Right ventricle myocardium inferior (tissue), 1 donor: ENCODE results near the gene MLEC. TPM values are rescaled to one million over a fixed set of nuclear protein-coding genes. Genes with fewer than 3 reads are reported as not detected.

Experiments used
- ATAC-seq: fragments of 200-7000 bp; cut with Tn5 transposase; one replicate; pipeline ENCODE4 v1.9.1; 2020; ENCODE audit warnings: mild to moderate bottlenecking, moderate library complexity
- DNase-seq: peaks from one replicate; pipeline ENCODE4 v3.0.0; 2021; ENCODE audit errors: missing footprints
- intact Hi-C: fragments of 100-400 bp; cut with DNase I; formaldehyde crosslinking; loops from one replicate; pipeline ENCODE4 v1.11.0; 2022
- total RNA-seq: library from RNA; stranded (reverse); fragmentation: NEBNext Ultra II Directional; extraction: Animal tissue kit (Norgen Biotek cat#: 25700); gene quantifications from one replicate; pipeline ENCODE4 v1.2.1, GENCODE V29; 2021
- donor health status: DM: no; HTN: yes; CAD: no; lungs with severe emphysema.

The MLEC gene
- total RNA-seq, 1 donor from 2014 or later = 128 TPM

DNA sequence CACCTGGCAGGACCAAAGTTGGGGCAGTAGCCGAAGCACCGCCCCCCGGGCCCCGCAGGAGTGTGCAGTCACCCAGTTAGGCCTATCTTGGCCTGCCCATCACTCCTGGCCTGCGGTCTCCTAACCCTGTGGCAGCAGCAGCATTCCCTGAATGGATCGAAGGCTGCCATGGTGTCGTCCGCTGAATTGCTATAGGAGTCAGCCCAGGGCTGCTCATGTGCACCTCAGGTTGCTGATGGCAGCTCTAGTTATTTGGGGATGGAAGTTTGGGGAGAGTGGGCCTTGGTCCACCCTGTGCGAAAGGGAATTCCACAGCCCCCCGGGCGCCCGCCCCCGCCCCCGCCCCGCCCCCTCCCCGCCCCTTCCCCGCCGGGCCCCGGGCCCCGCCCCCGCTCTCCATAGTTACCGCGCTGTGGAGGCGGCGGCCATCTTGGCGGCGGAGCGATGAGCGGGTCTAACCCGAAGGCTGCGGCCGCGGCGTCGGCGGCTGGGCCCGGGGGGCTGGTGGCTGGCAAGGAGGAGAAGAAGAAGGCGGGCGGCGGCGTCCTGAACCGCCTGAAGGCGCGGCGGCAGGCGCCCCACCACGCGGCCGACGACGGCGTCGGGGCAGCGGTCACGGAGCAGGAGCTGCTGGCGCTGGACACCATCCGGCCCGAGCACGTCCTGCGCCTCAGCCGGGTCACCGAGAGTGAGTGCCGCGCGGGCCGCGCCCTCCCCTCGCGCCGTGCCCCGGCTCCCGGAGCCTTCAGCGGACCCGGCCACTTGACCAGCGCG, 23.3 kb downstream of the MLEC start, which contains the start of gene UNC119B:
TSS of gene UNC119B (plus strand) at position 428 of the 774 bp plus-strand sequence. CDS start at position 445, 17 bp downstream.
- DNase-seq = peak; percentile 93
- ATAC-seq = peak; percentile 91
- intact Hi-C loops = no loop called here

DNA sequence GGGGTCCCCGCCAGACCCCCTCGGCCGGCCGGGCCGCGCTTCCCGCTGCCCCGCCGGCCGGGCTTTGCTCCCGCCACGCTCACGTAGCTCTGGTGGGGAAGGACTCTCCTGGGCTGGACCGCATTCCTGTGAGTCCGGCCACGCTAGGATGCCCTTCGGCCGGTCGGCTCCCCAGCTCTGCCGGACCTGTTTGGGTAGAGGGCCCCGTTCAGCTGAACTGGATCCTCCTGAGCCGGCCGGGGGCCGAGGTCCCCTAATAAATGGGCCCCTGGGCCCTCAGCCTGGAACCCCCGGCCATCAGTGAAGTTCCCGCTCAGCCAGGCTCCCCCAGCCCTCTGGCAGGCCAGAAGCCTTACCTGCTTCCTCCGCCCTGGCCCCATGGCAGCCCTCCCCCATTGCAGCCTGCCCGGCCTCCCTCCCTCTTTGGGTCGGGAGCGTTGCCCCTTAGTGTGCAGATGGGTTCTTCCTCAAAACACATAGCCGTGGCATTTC, 23.9 kb downstream of the MLEC start:
- DNase-seq (no peak), ATAC-seq (peak; percentile 6)
- intact Hi-C loops = no loop called here

DNA sequence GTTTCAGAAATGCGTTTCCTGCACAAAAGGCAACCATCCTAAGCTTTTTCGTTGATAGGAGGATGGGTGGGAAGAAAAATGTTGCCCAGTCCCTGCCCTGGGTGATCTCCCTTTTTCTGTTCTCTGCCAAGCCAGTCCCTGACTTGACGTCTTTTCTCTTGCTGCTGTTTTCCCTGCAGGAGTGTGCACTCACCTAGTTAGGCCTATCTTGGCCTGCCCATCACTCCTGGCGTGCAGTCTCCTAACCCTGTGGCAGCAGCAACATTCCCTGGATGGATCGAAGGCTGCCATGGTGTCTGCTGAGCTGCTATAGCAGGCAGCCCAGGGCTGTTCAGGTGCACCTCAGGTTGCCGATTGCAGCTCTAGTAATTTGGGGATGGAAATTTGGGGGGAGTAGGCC, 24.5 kb downstream of the MLEC start:
- ATAC-seq = no peak
- DNase-seq = no peak
- intact Hi-C loops = no loop called here

DNA sequence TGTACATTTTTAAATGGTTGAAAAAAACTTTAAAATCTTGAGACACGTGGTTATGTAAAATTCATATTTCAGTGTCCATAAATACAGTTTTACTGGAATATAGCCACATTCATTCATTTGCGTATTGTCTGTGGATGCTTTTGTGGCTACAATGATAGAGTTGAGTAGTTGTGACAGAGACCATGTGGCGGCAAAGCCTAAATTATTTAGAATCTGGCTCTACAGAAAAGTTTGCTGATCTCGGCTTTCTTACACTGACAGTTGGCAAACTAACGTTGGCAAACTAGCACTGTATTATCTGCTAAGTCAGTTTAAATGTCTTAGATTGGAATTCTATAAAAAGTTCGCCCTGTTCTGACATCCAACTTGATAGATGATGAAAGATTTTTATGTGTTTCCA, 25.7 kb downstream of the MLEC start:
- intact Hi-C loops = loop anchor here (1.0 to 2.0 kb wide), 2 partner anchors 65 to 130 kb away; no protein-coding TSS in a partner anchor
- ATAC-seq = no peak
- no peak for DNase-seq

DNA sequence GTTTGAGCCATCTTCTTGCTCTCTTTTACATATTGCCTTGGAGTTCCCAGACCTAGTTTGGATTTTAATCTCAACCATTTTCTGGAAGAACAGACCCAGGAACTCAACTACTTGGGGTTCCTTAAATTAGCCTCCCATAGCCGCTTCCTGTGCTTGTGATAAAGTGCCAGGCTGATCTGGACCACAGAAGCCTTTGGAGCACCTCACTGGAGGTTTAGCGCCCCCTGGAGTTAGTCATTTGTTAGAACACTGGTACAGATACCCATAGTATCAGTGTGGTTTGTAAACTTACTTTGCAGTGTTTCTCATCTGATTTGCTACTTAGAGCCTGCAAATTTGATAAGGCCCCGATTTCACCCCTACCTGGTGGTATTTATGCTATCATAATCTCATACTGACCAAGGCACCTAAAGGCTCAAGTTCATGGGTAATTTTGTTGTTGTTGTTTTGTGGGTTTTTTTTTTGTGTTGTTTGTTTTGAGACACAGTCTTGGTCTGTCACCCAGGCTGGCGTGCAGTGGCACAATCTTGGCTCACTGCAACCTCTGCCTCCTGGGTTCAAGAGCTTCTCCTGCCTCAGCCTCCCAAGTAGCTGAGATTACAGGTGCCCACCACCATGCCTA, 27.0 kb downstream of the MLEC start:
- peak; percentile 69 for ATAC-seq
- intact Hi-C loops = loop anchor here (1.0 to 2.0 kb wide), 2 partner anchors 67 to 131 kb away; no protein-coding TSS in a partner anchor
- no peak for DNase-seq

DNA sequence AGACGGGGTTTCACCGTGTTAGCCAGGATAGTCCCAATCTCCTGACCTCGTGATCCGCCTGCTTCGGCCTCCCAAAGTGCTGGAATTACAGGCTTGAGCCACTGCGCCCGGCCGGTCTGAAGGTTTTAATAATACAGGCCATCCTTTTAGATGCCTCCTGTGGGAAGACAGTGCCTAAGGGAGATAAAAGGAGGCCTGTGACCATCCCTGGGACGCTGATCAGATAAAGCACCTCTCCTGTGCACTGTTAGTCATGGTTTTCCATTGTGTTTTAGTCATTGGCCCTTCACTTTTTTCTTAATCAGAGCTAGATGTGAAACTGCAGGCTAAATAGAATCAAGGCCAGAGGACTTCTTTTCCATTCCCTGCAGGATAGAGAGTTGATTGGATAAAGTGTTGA, 31.1 kb downstream of the MLEC start:
- intact Hi-C loops = no loop called here
- no peak for ATAC-seq
- DNase-seq = no peak

DNA sequence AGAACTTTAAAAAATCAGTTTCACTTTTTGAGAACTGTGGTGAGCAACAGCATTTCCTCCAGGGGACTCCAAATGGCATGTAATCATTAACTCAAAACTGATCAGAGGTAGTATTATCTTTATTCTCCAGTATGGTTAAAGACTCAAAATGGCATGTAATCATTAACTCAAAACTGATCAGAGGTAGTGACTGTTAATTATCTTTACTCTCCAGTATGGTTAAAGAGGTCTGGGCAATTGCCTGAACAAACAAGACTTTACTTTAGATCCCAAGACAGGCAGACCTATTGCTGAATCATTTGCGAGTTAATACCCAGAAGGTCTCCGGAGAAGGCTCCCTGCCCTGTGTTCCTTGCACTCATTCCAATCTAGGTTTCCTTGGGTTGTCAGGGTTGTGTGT, 32.1 kb downstream of the MLEC start:
- no peak for ATAC-seq
- DNase-seq = no peak
- intact Hi-C loops = no loop called here

DNA sequence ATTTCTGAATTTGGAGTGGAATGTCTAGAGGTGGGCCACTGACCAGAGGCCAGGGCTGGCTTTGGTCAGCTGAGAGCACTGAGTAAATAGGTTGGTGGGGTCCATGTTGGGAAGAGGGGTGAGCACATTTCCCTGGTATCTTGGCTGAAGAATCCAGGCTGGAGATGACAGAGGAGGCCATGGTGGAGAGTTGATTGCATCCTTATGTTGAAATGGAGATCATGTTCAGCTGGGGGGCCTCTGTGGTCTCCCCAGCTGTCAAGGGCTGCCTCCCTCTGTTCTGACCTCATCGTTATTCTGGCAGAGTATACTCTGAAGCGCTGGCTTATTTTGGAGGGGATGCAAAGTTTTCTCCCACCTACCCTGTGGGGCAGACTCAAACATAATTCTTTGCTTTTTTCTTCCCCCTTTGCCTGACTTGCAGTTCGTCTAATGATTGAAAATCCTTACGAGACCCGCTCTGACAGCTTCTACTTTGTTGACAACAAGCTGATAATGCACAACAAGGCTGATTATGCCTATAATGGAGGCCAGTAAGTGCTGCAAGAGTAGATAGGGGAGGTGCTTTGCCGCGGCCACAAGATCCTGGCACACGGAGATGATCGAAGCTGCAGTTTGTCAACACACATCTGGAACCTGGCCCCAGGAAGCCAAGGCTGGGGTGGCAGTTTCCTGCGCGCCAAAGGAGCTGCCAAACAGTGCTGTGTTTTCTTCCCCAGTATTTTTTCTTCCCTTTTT, 32.7 kb downstream of the MLEC start:
- intact Hi-C loops = no loop called here
- DNase-seq (no peak), ATAC-seq (no peak)

DNA sequence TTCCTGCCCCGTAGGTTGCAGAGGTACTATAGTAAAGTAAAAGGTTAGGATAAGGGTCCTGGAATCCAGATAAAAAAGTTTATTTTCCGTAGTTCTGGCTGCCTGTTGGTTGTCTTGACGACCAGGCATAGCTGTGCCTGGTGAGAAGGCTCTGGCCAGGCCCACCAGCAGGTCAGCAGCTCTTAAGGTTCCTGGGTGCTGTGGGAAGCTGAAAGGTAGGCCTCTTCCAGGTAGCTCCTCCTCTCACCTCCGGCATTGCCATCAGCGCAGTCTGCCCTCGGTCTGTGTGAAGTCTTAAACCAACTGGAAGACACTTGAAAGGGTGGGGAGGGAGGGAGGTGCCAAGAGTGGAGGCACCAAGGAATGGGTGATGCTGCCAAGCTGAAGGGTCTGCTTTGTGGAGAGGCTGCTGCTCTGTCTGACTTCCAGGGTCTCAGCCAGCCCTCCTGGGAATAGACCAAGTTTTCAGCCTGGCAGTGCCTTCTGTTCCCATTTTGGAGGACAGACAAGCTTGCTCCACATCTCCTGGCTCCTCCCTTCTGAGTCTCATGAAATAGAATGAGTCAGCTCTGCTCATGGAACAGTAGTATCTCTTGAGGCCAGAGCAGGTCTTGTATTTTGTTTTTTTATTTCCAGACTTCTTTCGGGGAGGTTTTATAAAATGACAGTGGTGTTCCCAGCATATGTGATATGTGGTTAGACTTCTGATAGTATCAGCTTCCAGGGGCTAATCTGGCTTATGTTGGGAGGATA, 33.5 kb downstream of the MLEC start:
- ATAC-seq = peak; percentile 66
- no peak for DNase-seq
- intact Hi-C loops = no loop called here

DNA sequence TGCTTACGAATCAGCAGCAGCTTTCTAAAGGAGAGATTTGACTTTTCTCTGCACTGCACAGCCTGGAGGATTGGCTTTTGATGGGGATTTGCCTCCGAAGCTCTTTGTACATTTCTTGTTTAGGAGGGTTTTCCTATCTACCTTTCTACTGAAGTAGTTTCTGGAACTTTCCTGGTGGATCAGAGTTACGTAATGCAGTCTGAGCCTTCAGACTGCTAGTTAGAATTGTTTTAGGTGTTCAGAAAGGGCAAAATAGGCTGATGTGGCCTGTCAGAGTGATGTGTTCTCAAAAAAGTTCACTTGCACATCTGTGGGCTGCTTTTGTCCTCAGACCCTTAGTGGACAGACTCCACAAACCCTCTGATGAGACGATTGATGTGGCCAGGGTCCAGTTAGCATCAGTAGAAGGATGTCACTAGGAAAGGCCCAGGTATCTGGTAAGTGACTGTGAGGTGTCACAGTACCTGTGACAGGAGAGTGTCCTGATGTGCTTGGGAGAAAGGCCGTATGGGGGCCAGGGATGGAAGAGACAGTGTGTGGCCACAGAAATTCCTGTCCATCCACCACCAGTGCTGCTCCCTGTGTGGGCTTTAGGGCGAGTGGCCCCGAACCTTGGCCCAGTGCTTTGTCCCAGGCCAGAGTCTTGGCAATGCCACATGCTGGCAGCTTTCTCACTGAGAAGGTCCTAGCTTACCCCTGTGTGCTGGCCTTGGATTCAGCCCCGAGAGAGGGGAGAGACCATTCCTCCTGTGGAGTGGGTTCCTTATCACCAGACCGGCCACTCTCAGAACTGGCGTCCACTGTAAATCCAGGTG, 34.2 kb downstream of the MLEC start:
- ATAC-seq = no peak
- DNase-seq = no peak
- intact Hi-C loops = no loop called here

DNA sequence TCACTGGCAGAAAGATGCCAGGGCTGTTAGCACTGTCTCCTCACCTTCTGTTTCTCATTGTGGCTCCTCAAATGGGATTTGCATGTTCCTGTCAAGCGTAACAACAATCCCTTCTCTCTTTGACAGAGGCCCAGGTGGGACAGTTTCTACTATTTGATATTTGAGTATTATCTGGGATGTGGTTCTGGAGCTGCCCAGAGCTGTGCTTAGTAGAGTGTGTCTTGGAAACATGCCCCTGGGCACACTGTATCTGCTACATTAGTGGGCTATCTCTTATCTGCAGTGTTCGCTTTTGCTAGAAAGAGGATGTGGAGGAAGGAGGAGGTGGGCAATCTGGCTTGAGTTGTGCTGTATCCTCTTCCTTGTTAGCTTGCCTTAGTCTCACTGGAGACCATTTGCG, 34.9 kb downstream of the MLEC start:
- intact Hi-C loops = no loop called here
- ATAC-seq = no peak
- DNase-seq = no peak

DNA sequence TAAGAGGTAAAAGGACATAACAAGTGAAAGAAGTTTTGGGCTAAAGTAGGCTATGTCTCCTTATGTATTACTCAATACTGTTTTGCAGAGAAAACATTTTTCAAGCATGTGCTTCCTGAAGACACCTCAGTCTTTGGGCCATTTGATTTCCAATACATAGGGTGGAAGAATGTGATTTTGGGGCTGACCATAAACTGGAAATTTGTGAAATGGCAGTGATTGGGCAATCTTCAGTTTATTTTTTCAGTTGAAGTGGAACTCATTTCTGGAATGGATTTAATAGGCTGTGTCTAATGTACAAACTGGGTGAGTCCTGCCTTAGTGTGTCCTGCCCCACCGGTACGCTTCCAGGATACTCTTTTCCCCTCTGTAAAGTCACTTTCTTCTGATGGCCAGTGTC, 35.8 kb downstream of the MLEC start:
- DNase-seq = no peak
- no peak for ATAC-seq
- intact Hi-C loops = no loop called here

DNA sequence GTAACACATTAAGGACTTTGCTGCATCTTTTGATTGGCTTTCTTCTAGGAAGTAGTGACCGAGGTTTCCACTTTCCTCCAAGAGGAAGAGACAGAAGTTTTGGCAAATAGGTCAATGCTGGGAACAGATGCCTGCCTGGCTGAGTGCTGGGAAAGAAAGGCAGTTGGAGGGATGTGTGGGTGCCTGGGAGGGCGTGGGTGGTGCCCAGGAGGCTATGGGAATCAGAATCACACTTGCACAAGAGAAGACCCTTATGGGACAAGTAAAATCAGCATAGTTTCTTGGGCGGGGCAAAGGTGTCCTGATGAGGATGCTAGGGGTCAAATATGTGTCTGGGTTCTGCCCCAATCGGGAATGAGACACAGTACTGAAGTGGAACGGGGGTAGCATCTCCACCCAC, 37.8 kb downstream of the MLEC start:
- DNase-seq = no peak
- no peak for ATAC-seq
- intact Hi-C loops = no loop called here

DNA sequence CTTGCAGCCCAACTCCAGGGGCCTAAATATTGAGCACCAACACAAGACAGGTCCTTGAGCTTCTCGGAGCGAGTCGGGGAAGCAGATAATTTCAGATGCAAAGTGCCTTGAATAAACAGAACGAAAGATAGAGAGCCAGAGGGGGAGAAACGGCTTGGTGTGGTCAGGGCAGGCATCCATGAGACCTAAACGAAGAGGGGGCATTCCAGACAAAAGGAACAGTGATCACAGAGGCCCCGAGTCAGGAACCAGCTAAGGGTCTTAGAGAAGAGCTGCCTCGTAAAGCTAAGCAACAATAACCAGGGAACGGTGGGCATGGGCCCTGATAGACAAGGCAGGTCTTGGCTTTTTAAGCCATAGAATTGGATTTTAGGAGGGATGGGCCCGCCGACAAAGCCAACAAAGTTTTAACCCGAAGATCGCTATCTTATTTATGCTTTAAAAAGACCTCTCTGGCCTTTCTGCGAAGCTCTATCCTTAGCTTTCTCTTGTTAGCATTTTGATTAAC, 38.3 kb downstream of the MLEC start:
- ATAC-seq (no peak), DNase-seq (no peak)
- intact Hi-C loops = no loop called here

DNA sequence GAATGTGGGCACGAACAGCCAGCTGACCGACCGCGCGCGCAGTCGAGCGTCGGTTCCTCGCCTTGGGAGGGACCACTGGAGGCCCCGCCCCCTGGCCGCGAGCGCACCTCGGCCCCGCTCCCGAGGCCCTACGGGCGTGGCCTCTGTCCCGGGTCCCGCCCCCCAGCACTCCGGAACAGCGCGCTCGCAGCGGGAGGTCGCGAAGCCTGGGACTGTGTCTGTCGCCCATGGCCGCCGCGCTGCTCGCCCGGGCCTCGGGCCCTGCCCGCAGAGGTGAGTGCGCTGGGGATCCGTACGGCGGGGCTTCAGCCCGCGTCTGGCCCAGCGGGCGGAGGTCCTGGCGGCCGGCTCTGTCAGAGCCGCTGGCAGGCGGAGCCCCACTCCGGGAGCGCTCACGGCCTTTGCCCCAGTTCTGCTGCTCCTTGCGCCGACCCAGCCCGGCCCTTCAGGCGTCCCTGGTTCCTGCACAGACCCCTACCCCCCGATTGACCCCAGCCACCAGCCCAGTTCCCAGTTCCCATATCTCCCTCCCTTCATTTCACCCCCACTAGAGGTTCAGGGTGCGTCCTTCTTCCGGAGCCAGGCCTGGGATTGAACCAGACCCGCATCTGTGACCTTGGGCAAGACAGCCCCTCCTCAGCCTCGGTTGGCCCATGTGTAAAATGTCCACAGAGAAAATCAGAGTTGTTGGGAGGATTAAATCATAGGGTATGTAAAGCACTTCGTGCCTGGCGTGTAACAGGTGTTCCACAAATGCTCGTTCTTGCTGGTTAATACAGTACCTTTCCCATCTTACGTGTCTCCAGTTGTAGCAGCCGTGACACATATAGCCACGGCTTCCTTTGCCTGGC, 38.9 kb downstream of the MLEC start, which contains the start of gene ACADS:
TSS of gene ACADS (plus strand) at position 168 of the 851 bp plus-strand sequence. CDS start at position 228, 60 bp downstream.
- peak; percentile 99 for ATAC-seq
- peak; percentile 96 for DNase-seq
- intact Hi-C loops = no loop called here

DNA sequence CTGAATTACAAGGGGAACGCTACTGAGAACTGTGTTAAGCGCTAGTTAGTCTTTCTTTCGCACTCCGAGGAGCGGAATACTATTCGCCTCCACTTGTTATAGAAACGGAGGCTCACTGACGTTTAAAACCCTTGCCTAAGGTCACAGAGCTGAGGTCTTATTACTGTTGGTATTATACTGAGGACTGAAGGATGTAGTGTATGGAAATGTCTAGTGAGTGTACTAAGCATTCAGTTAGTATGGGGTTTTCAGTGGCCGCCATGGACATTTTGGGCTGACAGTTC, 39.5 kb downstream of the MLEC start:
- intact Hi-C loops = no loop called here
- DNase-seq = no peak
- ATAC-seq = no peak

DNA sequence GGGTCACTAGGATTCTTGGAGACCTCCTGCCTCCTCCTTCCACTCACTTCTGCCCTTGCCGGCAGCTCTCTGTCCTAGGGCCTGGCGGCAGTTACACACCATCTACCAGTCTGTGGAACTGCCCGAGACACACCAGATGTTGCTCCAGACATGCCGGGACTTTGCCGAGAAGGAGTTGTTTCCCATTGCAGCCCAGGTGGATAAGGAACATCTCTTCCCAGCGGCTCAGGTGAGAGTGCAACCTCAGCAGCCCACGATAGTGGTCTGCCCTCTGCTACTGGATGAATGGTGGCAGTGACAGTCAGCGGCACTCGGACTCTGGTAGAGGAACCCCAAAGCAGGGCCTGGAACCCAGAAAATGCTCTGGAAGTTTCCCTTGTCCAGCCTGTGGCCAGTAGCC, 40.0 kb downstream of the MLEC start:
- DNase-seq (no peak), ATAC-seq (no peak)
- intact Hi-C loops = no loop called here
